ENCODE results near the gene MCTP2. TPM values are rescaled to one million over a fixed set of nuclear protein-coding genes. Genes with fewer than 3 reads are reported as not detected.
"Not testable (repeated sequence)": the region's sequence is repeated elsewhere in the genome, so short reads cannot be mapped to it uniquely, and the experiment has no call there.

The MCTP2 gene
- total RNA-seq, 1 experiment from 2014 or later = 0.18 TPM

DNA sequence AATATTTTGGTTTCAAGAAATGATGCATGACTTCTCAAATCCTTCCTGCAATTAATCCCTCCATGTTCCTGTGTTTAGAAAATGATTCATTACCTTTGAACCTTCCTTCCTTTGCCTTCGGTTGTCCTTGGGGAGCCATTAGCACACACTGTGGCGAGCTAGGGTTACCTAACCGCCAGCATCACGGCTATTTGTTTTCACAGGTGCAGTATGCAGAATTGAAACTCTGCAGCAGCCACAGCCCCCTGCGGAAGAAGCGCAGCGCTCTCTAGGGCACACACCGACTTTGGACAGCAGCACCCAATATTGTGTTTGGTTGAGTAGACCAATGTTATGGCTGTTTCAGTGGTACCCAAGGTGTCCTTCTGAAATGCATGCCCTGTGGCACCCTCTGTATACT, 247.4 kb downstream of the MCTP2 start:
- no peak overlapping the region for H3K4me3 ChIP-seq
- no peak overlapping the region for H3K27ac ChIP-seq
- no peaks in the 10 kb centered on the region for H3K27me3 ChIP-seq (replicated peaks)
- no peaks in the 10 kb centered on the region for H3K36me3 ChIP-seq
- H3K9me3 ChIP-seq (replicated peaks) = no peaks in the 10 kb centered on the region
- H3K4me1 ChIP-seq (replicated peaks) = no peaks in the 10 kb centered on the region
- DNase-seq (ENCODE audit: low read depth in 1 of 2, low spot score in 2 of 2) = no peak

- no peaks in the 10 kb centered on the region for H3K36me3 ChIP-seq
- no peaks in the 10 kb centered on the region for H3K4me1 ChIP-seq (replicated peaks)
- no peak overlapping the region for H3K27ac ChIP-seq
- DNase-seq (ENCODE audit: low read depth in 1 of 2, low spot score in 2 of 2) = no peak
- H3K4me3 ChIP-seq = no peak overlapping the region
- no peaks in the 10 kb centered on the region for H3K9me3 ChIP-seq (replicated peaks)
- H3K27me3 ChIP-seq (replicated peaks) = no peaks in the 10 kb centered on the region
These were observed 249.0 kb downstream of the MCTP2 start for GRCh38 chr15:94480289-94480834.

DNA sequence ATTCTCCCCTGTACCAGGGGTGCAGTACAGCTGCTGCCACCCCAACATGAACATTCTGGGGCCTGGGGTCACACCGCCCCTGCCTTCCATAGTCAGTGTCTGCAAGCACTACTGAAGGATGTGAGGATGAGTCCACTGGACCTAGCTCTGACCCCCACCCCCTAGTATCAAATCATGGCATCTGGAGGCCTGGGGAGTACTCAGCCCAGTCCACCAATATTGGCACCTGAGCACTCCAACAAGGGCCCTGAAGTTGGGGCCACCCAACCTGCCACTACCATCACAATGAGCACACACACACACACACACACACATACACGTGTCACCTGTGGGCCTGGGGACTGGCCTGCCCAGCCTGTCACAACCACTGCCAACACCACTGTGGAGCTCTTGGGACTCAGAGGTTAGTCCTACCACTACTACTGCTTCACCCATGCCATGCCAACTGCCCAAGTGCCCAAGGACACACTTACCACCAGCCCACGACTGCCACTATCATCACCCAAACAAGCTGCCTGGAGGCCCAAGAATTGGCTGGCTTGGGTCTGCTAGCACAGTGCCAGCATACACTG, 253.9 kb downstream of the MCTP2 start:
- no peak for DNase-seq (ENCODE audit: low read depth in 1 of 2, low spot score in 2 of 2)

DNA sequence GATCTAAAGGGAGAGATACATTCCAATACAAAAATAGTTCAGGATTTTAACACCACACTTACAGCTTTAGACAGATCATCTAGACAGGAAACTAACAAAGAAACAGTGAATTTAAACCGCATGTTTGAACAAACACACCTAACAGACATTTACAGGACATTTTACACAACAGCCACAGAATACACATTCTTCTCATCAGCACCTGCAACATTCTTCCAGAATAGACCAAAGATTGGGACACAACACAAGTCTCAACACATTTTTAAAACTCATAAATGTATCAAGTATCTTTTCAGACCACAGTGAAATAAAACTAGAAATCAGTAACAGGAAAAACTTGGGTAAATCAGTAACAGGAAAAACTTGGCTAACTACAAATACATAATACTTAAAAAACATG, 256.3 kb downstream of the MCTP2 start:
- DNase-seq (ENCODE audit: low read depth in 1 of 2, low spot score in 2 of 2) = no peak
- H3K27ac ChIP-seq = no peak overlapping the region
- no peaks in the 10 kb centered on the region for H3K9me3 ChIP-seq (replicated peaks)
- H3K4me3 ChIP-seq = no peak overlapping the region
- H3K4me1 ChIP-seq (replicated peaks) = no peaks in the 10 kb centered on the region
- no peaks in the 10 kb centered on the region for H3K27me3 ChIP-seq (replicated peaks)
- H3K36me3 ChIP-seq = no peaks in the 10 kb centered on the region

More for the DNA sequence above, 253.9 kb downstream of the MCTP2 start:
- Histone ChIP-seq H3K4me1 (replicated peaks) (no peaks in the 10 kb centered on the region), H3K4me3 (no peak overlapping the region), H3K9me3 (replicated peaks) (no peaks in the 10 kb centered on the region), H3K27ac (no peak overlapping the region), H3K27me3 (replicated peaks) (no peaks in the 10 kb centered on the region), H3K36me3 (no peaks in the 10 kb centered on the region)

DNA sequence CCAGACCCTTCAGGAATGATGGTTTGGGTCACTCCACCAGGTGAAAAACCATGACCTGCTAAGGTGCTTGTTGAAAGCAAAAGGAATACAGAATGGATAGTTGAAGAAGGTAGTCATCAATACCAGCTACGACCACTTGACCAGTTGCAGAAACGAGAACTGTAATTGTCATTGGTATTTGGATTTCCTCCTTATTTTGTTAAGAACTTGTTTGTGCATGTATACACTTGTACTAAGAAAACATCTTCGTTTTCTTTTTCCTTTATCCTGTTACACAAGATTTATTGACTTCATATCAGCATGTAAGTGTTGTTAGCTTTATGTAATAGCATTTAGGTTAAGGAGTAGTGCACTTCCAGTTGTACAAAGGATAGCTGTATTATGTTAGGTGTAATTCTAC, 261.8 kb downstream of the MCTP2 start:
- Histone ChIP-seq H3K36me3 (no peaks in the 10 kb centered on the region), H3K9me3 (replicated peaks) (no peaks in the 10 kb centered on the region), H3K27ac (no peak overlapping the region), H3K4me1 (replicated peaks) (no peaks in the 10 kb centered on the region), H3K4me3 (no peak overlapping the region), H3K27me3 (replicated peaks) (no peaks in the 10 kb centered on the region)
- no peak for DNase-seq (ENCODE audit: low read depth in 1 of 2, low spot score in 2 of 2)

- H3K36me3 ChIP-seq; H3K27ac ChIP-seq; H3K4me3 ChIP-seq; DNase-seq (ENCODE audit: low read depth in 1 of 2, low spot score in 2 of 2); H3K27me3 ChIP-seq (replicated peaks); H3K9me3 ChIP-seq (replicated peaks); H3K4me1 ChIP-seq (replicated peaks): not testable (repeated sequence)
These were observed 262.2 kb downstream of the MCTP2 start for GRCh38 chr15:94493586-94493985.

- no peak overlapping the region for H3K4me3 ChIP-seq
- H3K27me3 ChIP-seq (replicated peaks) = no peaks in the 10 kb centered on the region
- H3K36me3 ChIP-seq = no peaks in the 10 kb centered on the region
- no peak overlapping the region for H3K27ac ChIP-seq
- no peaks in the 10 kb centered on the region for H3K9me3 ChIP-seq (replicated peaks)
- DNase-seq (ENCODE audit: low read depth in 1 of 2, low spot score in 2 of 2) = no peak
- no peaks in the 10 kb centered on the region for H3K4me1 ChIP-seq (replicated peaks)
These were observed 263.4 kb downstream of the MCTP2 start for GRCh38 chr15:94494732-94495131.

DNA sequence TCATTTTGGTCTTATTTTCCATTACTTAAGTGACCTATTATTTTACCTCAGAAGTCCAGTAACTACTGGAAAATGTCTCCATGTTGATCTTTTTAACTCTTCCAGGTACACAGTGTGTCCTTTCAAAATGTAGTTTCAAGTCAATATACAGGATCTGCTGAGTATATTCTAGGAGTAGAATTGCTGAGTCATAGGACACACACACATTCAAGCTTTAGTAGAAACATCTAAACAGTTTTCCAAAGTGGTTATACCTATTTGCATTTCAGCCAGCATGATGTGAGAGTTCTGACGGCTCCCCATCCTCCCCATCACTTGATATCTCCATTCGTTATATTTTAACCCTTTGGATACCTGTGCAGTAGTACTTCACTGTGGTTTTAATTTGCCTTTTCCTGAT, 271.9 kb downstream of the MCTP2 start:
- Histone ChIP-seq H3K36me3 (no peaks in the 10 kb centered on the region), H3K4me3 (no peak overlapping the region), H3K9me3 (replicated peaks) (no peaks in the 10 kb centered on the region), H3K27ac (no peak overlapping the region), H3K4me1 (replicated peaks) (no peaks in the 10 kb centered on the region), H3K27me3 (replicated peaks) (no peaks in the 10 kb centered on the region)
- no peak for DNase-seq (ENCODE audit: low read depth in 1 of 2, low spot score in 2 of 2)

DNA sequence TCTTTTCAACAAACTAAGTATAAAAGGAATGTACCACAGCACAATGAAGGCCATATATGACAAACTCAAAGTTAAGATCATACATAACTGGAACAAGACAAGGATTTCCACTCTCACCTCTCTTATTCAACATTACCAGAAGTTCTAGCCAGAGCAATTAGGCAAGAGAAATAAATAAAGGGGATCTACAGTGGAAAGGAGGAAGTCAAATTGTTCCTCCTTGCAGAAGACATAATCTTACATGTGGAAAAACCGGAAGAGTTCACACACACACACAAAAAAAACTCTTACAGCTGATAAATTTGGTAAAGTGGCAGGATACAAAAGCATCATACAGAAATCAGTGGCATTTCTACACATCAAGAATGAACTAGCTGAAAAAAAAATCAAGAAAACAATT, 277.9 kb downstream of the MCTP2 start:
- H3K36me3 ChIP-seq = no peaks in the 10 kb centered on the region
- no peaks in the 10 kb centered on the region for H3K9me3 ChIP-seq (replicated peaks)
- H3K27me3 ChIP-seq (replicated peaks) = no peaks in the 10 kb centered on the region
- no peaks in the 10 kb centered on the region for H3K4me1 ChIP-seq (replicated peaks)
- no peak overlapping the region for H3K4me3 ChIP-seq
- DNase-seq (ENCODE audit: low read depth in 1 of 2, low spot score in 2 of 2) = no peak
- H3K27ac ChIP-seq = no peak overlapping the region

- Histone ChIP-seq H3K4me1 (replicated peaks) (no peaks in the 10 kb centered on the region), H3K9me3 (replicated peaks) (no peaks in the 10 kb centered on the region), H3K4me3 (no peak overlapping the region), H3K27me3 (replicated peaks) (no peaks in the 10 kb centered on the region), H3K36me3 (no peaks in the 10 kb centered on the region), H3K27ac (no peak overlapping the region)
- DNase-seq (ENCODE audit: low read depth in 1 of 2, low spot score in 2 of 2) = no peak
These were observed 290.8 kb downstream of the MCTP2 start for GRCh38 chr15:94522125-94522524.

DNA sequence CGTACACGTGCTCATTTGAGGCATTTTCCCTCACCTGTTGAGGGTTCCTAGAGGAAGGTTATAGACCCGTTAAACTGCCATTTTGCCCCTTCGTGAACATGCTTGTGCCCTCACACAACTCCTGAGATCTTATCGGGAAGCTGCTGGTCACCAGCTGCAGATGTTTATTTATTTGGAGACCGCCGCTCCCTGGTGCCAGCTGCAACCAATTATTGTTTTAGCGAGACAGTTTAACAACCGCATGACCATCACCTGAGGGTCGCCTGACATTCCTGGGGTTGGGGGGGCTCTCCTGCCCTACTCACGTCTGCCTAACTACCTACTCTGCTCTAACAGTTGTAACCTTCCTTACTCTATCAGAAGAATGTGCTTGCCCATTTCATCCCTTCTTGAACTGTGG, 292.5 kb downstream of the MCTP2 start:
- H3K4me1 ChIP-seq (replicated peaks) = no peaks in the 10 kb centered on the region
- H3K27ac ChIP-seq = no peak overlapping the region
- no peaks in the 10 kb centered on the region for H3K36me3 ChIP-seq
- H3K4me3 ChIP-seq = no peak overlapping the region
- no peaks in the 10 kb centered on the region for H3K27me3 ChIP-seq (replicated peaks)
- no peaks in the 10 kb centered on the region for H3K9me3 ChIP-seq (replicated peaks)
- no peak for DNase-seq (ENCODE audit: low read depth in 1 of 2, low spot score in 2 of 2)

DNA sequence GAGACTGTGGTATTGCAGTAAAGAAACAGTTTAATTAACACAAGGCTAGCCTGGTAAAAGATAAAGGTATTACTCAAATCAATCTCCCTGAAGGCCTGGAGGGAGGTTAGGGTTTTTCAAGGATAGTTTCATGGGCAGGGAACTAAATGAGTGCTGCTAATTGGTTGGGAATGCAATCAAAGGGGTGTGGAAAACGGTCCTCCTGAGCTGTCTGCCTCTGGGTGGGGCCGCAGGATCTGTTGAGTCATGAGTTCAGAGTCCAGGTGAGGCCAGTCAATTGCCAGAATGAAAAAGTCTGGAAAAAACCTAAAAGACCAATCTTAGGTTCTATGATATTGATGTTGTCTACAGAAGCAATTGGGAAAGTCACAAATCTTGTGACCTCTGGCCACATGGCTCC, 293.2 kb downstream of the MCTP2 start:
- H3K4me1 ChIP-seq (replicated peaks) = no peaks in the 10 kb centered on the region
- no peaks in the 10 kb centered on the region for H3K36me3 ChIP-seq
- no peaks in the 10 kb centered on the region for H3K27me3 ChIP-seq (replicated peaks)
- H3K27ac ChIP-seq = no peak overlapping the region
- H3K4me3 ChIP-seq = no peak overlapping the region
- H3K9me3 ChIP-seq (replicated peaks) = no peaks in the 10 kb centered on the region
- no peak for DNase-seq (ENCODE audit: low read depth in 1 of 2, low spot score in 2 of 2)

DNA sequence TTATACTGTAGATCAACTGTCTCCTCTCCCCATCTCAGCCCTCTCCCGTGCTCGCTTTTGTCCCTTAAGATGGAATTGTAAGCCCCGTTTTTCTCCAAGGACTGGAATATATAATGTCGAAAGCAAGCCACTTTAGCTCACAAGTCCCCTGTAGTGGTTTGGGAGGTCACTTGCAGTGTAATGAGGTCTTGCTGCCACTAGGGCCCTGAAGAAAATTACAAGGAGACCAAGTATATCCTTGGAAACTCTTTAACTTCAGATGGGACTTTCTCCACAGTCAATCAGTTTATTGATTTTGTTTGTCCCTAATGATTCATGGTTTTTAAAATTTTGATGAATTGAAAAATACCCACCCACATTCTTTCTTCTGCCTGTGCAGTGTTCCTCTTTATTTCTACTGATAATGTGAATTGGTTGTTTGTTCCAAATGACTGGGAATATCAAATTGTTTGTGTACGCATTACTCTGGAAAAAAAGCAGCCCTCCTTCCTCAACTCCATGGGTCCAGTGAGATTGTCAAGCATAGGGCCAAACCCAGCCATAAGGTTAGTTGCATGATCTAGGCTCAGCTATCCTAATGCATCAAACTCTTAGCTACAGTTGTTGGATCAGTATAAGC, 294.8 kb downstream of the MCTP2 start:
- Histone ChIP-seq H3K4me1 (replicated peaks) (no peaks in the 10 kb centered on the region), H3K9me3 (replicated peaks) (no peaks in the 10 kb centered on the region), H3K27me3 (replicated peaks) (no peaks in the 10 kb centered on the region), H3K36me3 (no peaks in the 10 kb centered on the region), H3K27ac (no peak overlapping the region), H3K4me3 (no peak overlapping the region)
- DNase-seq (ENCODE audit: low read depth in 1 of 2, low spot score in 2 of 2) = no peak

DNA sequence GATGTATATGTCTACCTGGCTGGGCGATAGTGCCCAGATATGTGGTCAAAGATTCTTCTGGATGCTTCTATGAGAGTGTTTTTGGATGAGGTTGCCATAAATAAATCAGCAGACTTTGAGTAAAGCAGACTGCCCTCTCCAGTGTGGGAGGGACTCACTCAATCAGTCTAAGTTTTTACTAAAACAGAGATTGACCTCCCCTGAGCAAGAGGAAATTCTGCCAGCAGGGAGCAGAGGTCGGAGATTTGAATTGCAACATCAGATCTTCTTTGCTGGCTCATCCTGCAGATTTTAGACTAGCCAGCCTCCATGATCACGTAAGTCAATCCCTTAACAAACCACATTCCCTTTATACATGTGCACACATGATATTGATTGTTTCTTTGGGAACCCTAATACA, 300.9 kb downstream of the MCTP2 start:
- H3K4me1 ChIP-seq (replicated peaks) = no peaks in the 10 kb centered on the region
- 0 out of 2 replicates have a peak, but pooled peaks cover 5% of the 10 kb centered on the region for H3K27me3 ChIP-seq (replicated peaks)
- no peak for DNase-seq (ENCODE audit: low read depth in 1 of 2, low spot score in 2 of 2)
- no peaks in the 10 kb centered on the region for H3K9me3 ChIP-seq (replicated peaks)
- no peaks in the 10 kb centered on the region for H3K36me3 ChIP-seq
- no peak overlapping the region for H3K4me3 ChIP-seq
- H3K27ac ChIP-seq = no peak overlapping the region

Measured in SJSA1 (cell line).